Measurements from ENCODE around the gene TACSTD2. TPM values are rescaled to one million over a fixed set of nuclear protein-coding genes. Genes with fewer than 3 reads are reported as not detected.
"Not testable (repeated sequence)": the region's sequence is repeated elsewhere in the genome, so short reads cannot be mapped to it uniquely, and the experiment has no call there.

TACSTD2 gene
- total RNA-seq, 1 experiment from 2014 or later, result 31.9 TPM

- peaks cover 8% of the 10 kb centered on the region for H3K9me3 Mint-ChIP-seq (ENCODE audit: unreplicated experiment)
- TF ChIP-seq CTCF (IDR thresholded peaks at IDR 0.05; ENCODE audit: insufficient read depth in 1 of 2, low read depth in 1 of 2, low read length in 1 of 2, severe bottlenecking in 1 of 2, unreplicated experiment in 1 of 2), result no peak
- no peak overlapping the region for H3K4me3 Mint-ChIP-seq (ENCODE audit: unreplicated experiment)
- ChIA-PET POLR2A (no interaction called here), CTCF (no interaction called here)
- H3K9me3 ChIP-seq, result no peaks in the 10 kb centered on the region
- H3K27me3 ChIP-seq (replicated peaks; ENCODE audit: control insufficient read depth, insufficient read depth, low read length), result no peaks in the 10 kb centered on the region
- no peaks in the 10 kb centered on the region for H3K36me3 ChIP-seq (ENCODE audit: control insufficient read depth, insufficient read depth, low read length)
- H3K4me1 Mint-ChIP-seq (ENCODE audit: low read depth, unreplicated experiment), result peaks cover 9% of the 10 kb centered on the region
- intact Hi-C loops (cut with micrococcal nuclease; ENCODE audit: unreplicated experiment), result no loop called here
- peaks cover 8% of the 10 kb centered on the region; the same call in 1 of the 2 replicates for H3K4me1 ChIP-seq
- no peaks in the 10 kb centered on the region for H3K36me3 Mint-ChIP-seq (ENCODE audit: insufficient read depth, unreplicated experiment)
- no peak overlapping the region for H3K27ac Mint-ChIP-seq (ENCODE audit: unreplicated experiment)
- H3K4me3 ChIP-seq (ENCODE audit: low read depth, low read length), result no peak overlapping the region
- no TSS peak for BruUV-seq (replicated peaks)
- DNase-seq, result no peak
- no peaks in the 10 kb centered on the region for H3K27me3 Mint-ChIP-seq (ENCODE audit: insufficient read depth, unreplicated experiment)
Observed at GRCh38 chr1:58607391-58607790, 30.3 kb upstream of the TACSTD2 start.

- H3K36me3 ChIP-seq (ENCODE audit: control insufficient read depth, insufficient read depth, low read length); H3K4me1 ChIP-seq; H3K4me1 Mint-ChIP-seq (ENCODE audit: low read depth, unreplicated experiment); DNase-seq; H3K27me3 ChIP-seq (replicated peaks; ENCODE audit: control insufficient read depth, insufficient read depth, low read length); H3K4me3 Mint-ChIP-seq (ENCODE audit: unreplicated experiment); H3K27ac Mint-ChIP-seq (ENCODE audit: unreplicated experiment); H3K36me3 Mint-ChIP-seq (ENCODE audit: insufficient read depth, unreplicated experiment); H3K4me3 ChIP-seq (ENCODE audit: low read depth, low read length); POLR2A ChIA-PET; H3K27me3 Mint-ChIP-seq (ENCODE audit: insufficient read depth, unreplicated experiment); H3K9me3 Mint-ChIP-seq (ENCODE audit: unreplicated experiment); intact Hi-C loops (cut with micrococcal nuclease; ENCODE audit: unreplicated experiment); H3K9me3 ChIP-seq; CTCF ChIA-PET; BruUV-seq (replicated peaks): not testable (repeated sequence)
Observed at GRCh38 chr1:58601921-58602320, 24.9 kb upstream of the TACSTD2 start.

DNA sequence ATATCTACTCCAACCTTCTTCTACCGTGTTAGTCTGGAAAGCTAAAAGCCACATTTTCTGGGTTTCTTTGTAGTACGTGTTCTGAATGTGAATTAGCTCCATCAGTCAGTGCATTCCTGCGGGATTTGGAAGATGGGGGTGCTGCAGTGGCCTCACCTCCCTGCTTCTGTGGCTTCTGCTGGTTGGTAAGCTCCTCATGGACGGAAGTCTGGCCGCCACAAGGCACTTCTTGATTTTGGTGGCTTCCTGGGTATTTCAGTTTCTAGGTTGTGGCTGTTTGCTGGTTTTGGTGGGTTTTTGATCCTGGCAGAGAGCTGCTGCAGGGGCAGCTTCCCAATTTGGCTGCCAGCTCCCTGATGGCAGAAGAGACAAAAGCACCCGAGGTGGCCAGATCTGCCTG is 20.9 kb upstream of the TACSTD2 start:
- POLR2A ChIA-PET, result no interaction called here
- peaks cover 10% of the 10 kb centered on the region for H3K9me3 Mint-ChIP-seq (ENCODE audit: unreplicated experiment)
- Histone ChIP-seq H3K36me3 (ENCODE audit: control insufficient read depth, insufficient read depth, low read length) (no peaks in the 10 kb centered on the region), H3K4me1 (no peaks in the 10 kb centered on the region), H3K9me3 (no peaks in the 10 kb centered on the region), H3K27me3 (replicated peaks; ENCODE audit: control insufficient read depth, insufficient read depth, low read length) (no peaks in the 10 kb centered on the region), H3K4me3 (ENCODE audit: low read depth, low read length) (no peak overlapping the region)
- no TSS peak for BruUV-seq (replicated peaks)
- CTCF ChIA-PET, result no interaction called here
- peaks cover 4% of the 10 kb centered on the region for H3K27me3 Mint-ChIP-seq (ENCODE audit: insufficient read depth, unreplicated experiment)
- H3K27ac Mint-ChIP-seq (ENCODE audit: unreplicated experiment), result no peak overlapping the region
- H3K4me3 Mint-ChIP-seq (ENCODE audit: unreplicated experiment), result no peak overlapping the region
- no peak for DNase-seq
- H3K36me3 Mint-ChIP-seq (ENCODE audit: insufficient read depth, unreplicated experiment), result no peaks in the 10 kb centered on the region
- no peaks in the 10 kb centered on the region for H3K4me1 Mint-ChIP-seq (ENCODE audit: low read depth, unreplicated experiment)
- no peak for TF ChIP-seq CTCF (IDR thresholded peaks at IDR 0.05; ENCODE audit: insufficient read depth in 1 of 2, low read depth in 1 of 2, low read length in 1 of 2, severe bottlenecking in 1 of 2, unreplicated experiment in 1 of 2)
- intact Hi-C loops (cut with micrococcal nuclease; ENCODE audit: unreplicated experiment), result no loop called here

DNA sequence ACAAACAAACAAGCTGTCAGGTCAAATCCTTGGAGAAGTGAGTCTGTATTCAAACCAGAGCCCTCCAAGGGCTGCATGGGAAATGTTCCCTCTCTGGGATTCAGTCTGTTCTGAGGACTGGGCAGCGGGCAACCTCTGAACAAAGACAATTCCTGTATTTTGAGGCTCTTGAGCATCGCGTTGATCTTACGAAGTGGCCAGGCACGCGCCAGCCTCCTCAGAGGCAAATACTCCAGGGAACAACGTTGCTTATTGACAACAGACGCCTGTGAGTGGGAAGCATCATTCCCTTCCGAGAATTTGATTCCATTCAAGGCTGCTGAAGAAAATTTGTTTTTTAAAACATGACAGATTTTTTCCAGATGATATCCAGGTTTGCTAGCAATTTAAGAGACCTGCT is 20.0 kb upstream of the TACSTD2 start:
- intact Hi-C loops (cut with micrococcal nuclease; ENCODE audit: unreplicated experiment), result no loop called here
- CTCF ChIA-PET, result no interaction called here

More for the DNA sequence above, 20.0 kb upstream of the TACSTD2 start:
- DNase-seq, result no peak
- H3K9me3 ChIP-seq, result no peaks in the 10 kb centered on the region
- Mint-ChIP-seq H3K27ac (ENCODE audit: unreplicated experiment) (no peak overlapping the region), H3K4me3 (ENCODE audit: unreplicated experiment) (no peak overlapping the region), H3K4me1 (ENCODE audit: low read depth, unreplicated experiment) (no peaks in the 10 kb centered on the region), H3K9me3 (ENCODE audit: unreplicated experiment) (peaks cover 10% of the 10 kb centered on the region), H3K27me3 (ENCODE audit: insufficient read depth, unreplicated experiment) (peaks cover 4% of the 10 kb centered on the region), H3K36me3 (ENCODE audit: insufficient read depth, unreplicated experiment) (no peaks in the 10 kb centered on the region)
- H3K4me3 ChIP-seq (ENCODE audit: low read depth, low read length), result no peak overlapping the region
- BruUV-seq (replicated peaks), result no TSS peak
- H3K4me1 ChIP-seq, result no peaks in the 10 kb centered on the region
- no peaks in the 10 kb centered on the region for H3K27me3 ChIP-seq (replicated peaks; ENCODE audit: control insufficient read depth, insufficient read depth, low read length)
- TF ChIP-seq CTCF (IDR thresholded peaks at IDR 0.05; ENCODE audit: insufficient read depth in 1 of 2, low read depth in 1 of 2, low read length in 1 of 2, severe bottlenecking in 1 of 2, unreplicated experiment in 1 of 2), result no peak
- POLR2A ChIA-PET, result no interaction called here
- H3K36me3 ChIP-seq (ENCODE audit: control insufficient read depth, insufficient read depth, low read length), result no peaks in the 10 kb centered on the region

Measured in Caco-2 (cell line).